CD4-positive, alpha-beta T cell treated with Interleukin-15 for 1 hour (primary cell): ENCODE measurements around the gene RPS4Y1.
"Not testable (repeated sequence)": the region's sequence is repeated elsewhere in the genome, so short reads cannot be mapped to it uniquely, and the experiment has no call there.

Source experiments
- DNase-seq: peaks from one replicate; pipeline ENCODE4 v3.0.0-alpha.2; 2020

Gene RPS4Y1

GRCh38 chrY:2841471-2841893 is at the start of gene RPS4Y1:
RPS4Y1 (plus strand) TSS chrY:2841602; CDS start chrY:2841625, 23 bp downstream.
- DNase-seq, result no peak

- DNase-seq, result no peak
Observed at GRCh38 chrY:2796977-2797523, 44.4 kb upstream of the RPS4Y1 start.

GRCh38 chrY:2797991-2798390 is 43.4 kb upstream of the RPS4Y1 start:
- DNase-seq, result no peak

GRCh38 chrY:2800246-2800645 is 41.2 kb upstream of the RPS4Y1 start:
- DNase-seq, result no peak

GRCh38 chrY:2817146-2817896 is 24.1 kb upstream of the RPS4Y1 start:
- not testable (repeated sequence) for DNase-seq

GRCh38 chrY:2824471-2824870 is 16.9 kb upstream of the RPS4Y1 start:
- no peak for DNase-seq

DNA sequence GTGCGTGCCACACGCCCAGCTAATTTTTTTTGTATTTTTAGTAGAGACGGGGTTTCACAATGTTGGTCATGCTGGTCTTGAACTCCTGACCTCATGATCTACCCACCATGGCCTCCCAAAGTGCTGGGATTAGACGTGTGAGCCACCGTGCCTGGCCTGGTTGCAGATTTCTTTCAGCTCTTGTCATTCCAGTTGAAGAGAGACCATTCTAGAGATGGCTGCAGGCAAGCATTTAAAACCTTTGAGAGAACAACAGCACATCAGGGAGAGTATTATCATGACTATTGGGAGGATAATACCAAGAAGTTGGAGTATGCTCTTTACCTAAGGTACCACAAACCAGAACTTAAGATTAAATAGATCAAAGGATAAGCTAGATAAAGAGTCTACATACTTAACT is 12.9 kb upstream of the RPS4Y1 start:
- no peak for DNase-seq

GRCh38 chrY:2835230-2835629 is 6.2 kb upstream of the RPS4Y1 start:
- no peak for DNase-seq

- no peak for DNase-seq
Observed at GRCh38 chrY:2837078-2837477, 4.3 kb upstream of the RPS4Y1 start.

DNA sequence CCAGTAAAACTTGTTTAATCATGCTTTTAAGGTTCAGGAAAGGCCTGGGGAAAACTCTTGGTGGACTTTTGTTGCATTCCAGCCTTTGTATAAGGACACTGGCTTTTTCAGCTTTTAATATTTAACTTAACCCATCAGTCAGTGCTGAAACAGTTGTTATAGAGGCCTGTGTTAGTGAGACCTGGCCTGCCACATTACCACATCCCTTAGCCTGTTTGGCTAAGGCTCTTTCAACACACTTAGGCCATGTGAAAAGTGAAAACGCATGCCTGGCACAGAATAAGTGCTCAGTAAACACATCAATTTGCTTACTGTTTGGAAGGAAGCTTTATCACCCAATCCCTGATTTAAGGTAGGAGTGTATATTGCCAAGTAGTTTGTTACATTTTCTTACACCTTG is 3.5 kb upstream of the RPS4Y1 start:
- no peak for DNase-seq

- DNase-seq, result no peak
Observed at GRCh38 chrY:2846791-2847190, 5.4 kb downstream of the RPS4Y1 start.

- DNase-seq, result no peak
Observed at GRCh38 chrY:2848384-2848783, 7.0 kb downstream of the RPS4Y1 start.

DNA sequence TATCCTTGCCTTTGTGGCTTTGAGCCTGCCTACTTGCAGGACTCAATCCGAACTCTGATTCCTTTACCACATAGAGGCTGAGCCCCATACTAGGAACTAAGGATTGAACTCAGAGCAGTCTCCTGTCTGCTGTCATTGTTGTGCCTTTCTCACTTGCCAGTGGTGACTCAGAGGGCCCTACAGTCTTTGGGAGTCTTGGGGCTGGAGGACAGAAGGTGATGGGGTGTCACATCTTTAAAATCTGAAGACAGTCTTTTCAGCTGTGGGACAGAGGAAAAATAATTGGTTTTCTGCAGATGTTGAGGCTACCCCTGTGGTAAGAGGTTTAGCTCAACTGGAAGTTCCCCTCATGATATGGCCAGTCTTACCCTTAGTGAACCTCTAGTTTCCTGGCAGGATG is 8.0 kb downstream of the RPS4Y1 start:
- no peak for DNase-seq

GRCh38 chrY:2854145-2854774 is 12.9 kb downstream of the RPS4Y1 start:
- DNase-seq, result no peak

DNA sequence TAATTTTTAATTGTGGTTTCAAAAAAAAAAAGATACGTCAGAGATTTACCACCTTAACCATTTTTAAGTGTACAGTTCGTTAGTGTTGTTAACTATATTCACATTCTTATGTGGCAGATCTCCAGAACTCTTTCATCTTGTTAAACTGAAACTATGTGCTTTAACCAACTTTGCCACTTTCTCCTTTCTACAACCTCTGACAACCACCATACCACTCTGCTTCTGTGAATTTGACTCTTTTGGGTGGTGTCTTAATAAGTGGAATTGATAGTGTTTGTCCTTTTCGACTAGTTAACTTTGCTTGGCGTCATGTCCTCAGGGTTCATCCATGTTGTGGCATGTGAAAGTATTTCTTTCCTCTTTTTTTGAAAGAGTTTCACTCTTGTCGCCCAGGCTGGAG is 15.7 kb downstream of the RPS4Y1 start:
- DNase-seq, result no peak

DNA sequence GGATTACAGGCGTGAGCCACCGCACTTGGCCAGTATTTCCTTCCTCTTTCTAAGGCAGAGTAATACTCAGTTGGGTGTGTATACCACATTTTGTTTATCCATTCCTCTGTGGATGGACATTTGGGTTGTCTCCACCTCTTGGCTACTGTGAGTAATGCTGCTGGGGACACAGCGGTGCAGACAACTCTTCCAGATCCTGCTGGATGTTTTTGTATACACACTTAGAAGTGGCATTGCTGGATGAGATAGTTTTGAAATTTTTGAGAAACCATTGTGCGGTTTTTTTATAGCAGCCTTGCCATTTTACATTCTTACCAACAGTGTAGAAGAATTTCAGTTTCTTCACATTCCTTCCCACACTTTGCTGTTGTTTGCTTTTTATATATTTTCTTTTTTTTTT is 16.3 kb downstream of the RPS4Y1 start:
- no peak for DNase-seq

DNA sequence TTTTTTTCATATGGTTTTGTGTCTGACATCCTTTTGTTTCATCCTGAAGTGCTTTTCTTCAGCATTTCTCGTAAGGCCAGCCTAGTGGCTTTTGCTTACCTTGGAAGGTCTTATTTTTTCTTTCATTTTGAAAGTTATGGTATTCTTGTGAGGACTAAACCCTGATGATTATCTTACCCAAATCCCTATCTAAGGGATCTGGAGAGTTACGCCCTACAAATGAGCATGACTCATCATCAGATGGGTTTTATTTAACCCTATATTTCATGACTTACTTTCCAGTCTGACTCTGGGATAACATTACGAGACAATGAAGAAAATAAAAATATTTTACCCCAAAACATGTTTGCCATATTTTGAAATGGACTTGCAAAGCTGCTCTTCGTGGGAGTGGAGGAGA is 18.4 kb downstream of the RPS4Y1 start:
- no peak for DNase-seq

DNA sequence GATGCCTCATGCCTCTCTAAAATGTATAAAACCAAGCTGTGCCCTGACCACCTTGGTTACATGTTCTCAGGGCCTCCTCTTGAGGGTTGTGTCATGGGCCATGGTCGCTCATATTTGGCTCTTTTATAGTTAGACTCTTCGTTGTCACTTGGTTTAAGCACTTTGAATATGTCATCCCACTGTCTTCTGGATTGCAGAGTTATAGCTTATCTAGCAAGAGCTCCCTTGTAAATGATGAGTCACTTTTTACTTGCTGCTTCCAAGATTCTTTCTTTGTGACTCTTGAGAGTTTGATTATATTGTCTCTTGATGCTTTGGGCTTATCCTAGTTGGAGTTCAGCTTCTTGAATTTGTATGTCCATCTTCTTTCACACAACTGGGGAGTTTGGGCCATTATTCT is 19.1 kb downstream of the RPS4Y1 start:
- no peak for DNase-seq

GRCh38 chrY:2866581-2866980 is 25.2 kb downstream of the RPS4Y1 start:
- DNase-seq, result no peak

GRCh38 chrY:2867469-2867868 is 26.1 kb downstream of the RPS4Y1 start:
- DNase-seq, result no peak

GRCh38 chrY:2868035-2868607 is 26.7 kb downstream of the RPS4Y1 start:
- DNase-seq, result no peak

GRCh38 chrY:2872234-2872633 is 30.8 kb downstream of the RPS4Y1 start:
- not testable (repeated sequence) for DNase-seq

- no peak for DNase-seq
Observed at GRCh38 chrY:2874211-2874610, 32.8 kb downstream of the RPS4Y1 start.

DNA sequence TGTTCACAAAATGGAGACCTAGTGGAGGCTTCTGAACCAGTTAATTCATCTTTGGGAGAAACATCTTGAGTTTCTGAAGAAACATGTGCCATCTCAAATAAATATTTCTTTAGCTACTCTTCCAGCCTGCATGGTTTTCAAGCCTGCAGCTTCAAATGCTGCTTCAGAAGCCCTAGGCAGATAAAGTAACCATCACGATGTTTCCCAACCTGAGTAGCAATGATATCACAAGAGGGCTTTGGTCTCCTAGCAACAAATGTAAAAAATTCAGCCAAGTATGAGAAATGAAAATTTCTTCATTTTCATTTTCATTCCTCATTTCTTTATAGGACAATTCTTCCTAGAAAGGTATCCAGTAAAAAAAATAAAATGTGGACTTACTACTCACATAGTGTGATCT is 42.2 kb downstream of the RPS4Y1 start:
- no peak for DNase-seq
